ENCODE data around the gene CAMK2G. TPM values are rescaled to one million over a fixed set of nuclear protein-coding genes. Genes with fewer than 3 reads are reported as not detected.

Gene CAMK2G
- polyA plus RNA-seq, 2 of the 4 experiments (the other 2 are of a cell fraction), result 22.6 to 25.5 TPM

DNA sequence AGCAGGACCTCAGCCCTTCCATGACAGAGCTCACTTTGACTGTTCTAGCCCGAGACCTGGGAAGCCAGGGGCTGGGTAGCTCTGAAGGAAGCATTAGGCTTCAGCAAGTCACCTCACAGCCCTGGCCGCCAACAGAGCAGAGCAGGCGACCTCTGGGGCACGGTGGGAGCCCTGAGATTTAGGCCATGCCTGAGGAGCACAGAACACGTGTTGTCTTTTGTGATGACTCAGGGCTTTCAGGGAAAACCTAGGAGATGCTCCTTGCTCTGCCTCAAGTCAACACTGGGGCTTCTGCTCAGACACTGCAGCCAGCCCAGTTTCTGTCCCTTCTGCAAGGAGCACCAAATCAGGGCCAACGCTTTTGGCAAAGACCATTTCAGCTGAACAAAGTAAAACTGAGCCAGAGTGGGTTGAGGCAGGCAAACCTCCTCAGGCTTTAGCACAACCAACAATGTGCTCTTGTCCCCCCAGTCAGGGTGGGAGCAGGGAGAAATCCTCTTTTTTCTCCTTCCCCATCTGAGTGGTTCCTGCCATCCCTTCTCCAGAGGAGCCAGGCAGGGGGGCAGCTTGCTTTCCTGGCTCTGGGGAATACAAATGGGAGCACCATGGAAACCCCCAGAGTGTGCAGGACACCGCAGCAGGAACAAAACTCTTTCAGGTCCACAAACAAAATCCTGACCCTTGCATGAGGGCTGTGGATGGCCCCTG, 14.4 kb downstream of the CAMK2G start:
- Histone ChIP-seq H3K4me2 (no peak overlapping the region), H3K4me1 (peaks cover 26% of the 10 kb centered on the region), H3K27ac (no peak overlapping the region), H3K9me3 (no peaks in the 10 kb centered on the region), H3K4me3 (no peak overlapping the region)
- WGBS (ENCODE audit: missing lambda C conversion rate), result 83% methylated on average over 6 of the region's 7 CpGs
- DNase-seq (ENCODE audit: low read depth in 1 of 2, low spot score in 1 of 2) (no peak), ATAC-seq (no peak), FAIRE-seq (no peak)
- ChIA-PET POLR2A (no interaction called here), CTCF (interaction anchor here (0.8 to 32.3 kb wide), 4 partner anchors 11 to 245 kb away, joined by 3 to 565 read pairs (median 97); partner anchors contain the start of gene CAMK2G)
- TF ChIP-seq KDM5A (IDR thresholded peaks at IDR 0.05), result no peak
- TF ChIP-seq RAD21 (conservative IDR thresholded peaks at IDR 0.05 in 1 of 2, IDR thresholded peaks at IDR 0.05 in 1 of 2), result no peak
- peak; percentile 86 for TF ChIP-seq MAFK (IDR thresholded peaks at IDR 0.05; ENCODE audit: partially characterized antibody)
- TF ChIP-seq, protein P1, sequence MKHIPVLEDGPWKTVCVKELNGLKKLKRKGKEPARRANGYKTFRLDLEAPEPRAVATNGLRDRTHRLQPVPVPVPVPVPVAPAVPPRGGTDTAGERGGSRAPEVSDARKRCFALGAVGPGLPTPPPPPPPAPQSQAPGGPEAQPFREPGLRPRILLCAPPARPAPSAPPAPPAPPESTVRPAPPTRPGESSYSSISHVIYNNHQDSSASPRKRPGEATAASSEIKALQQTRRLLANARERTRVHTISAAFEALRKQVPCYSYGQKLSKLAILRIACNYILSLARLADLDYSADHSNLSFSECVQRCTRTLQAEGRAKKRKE (CRISPR knock-in tag; IDR thresholded peaks at IDR 0.05; ENCODE audit: low read depth), result no peak
- TF ChIP-seq FOSL2 (IDR thresholded peaks at IDR 0.05), result no peak
- no peak for TF ChIP-seq FOSL2 (CRISPR knock-in tag; IDR thresholded peaks at IDR 0.05)
- TF ChIP-seq KDM1A (IDR thresholded peaks at IDR 0.05; ENCODE audit: low read depth), result no peak

DNA sequence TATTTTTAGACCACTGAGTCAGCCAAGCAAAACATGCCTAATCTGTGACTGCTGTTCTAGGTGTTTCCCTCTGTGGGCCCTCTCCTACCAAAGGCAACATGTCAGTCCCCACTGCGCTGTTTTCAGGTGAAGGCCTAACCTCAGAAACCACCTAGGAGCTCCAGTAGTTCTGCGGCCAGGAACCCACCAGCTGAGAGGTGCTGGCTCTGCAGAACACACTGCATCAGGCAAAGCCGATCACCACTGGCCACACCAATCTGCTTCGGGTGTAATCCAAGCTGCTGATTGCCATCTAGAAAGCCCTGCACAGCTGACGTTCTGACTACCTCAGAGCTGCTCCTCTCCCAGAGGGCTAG, 14.9 kb downstream of the CAMK2G start:
- no peak overlapping the region for H3K4me2 ChIP-seq
- POLR2A ChIA-PET, result no interaction called here
- H3K9me3 ChIP-seq, result no peaks in the 10 kb centered on the region
- no peak overlapping the region for H3K4me3 ChIP-seq
- ATAC-seq (no peak), DNase-seq (ENCODE audit: low read depth in 1 of 2, low spot score in 1 of 2) (no peak), FAIRE-seq (no peak)
- 100% methylated on average over 2 of the region's 5 CpGs for WGBS (ENCODE audit: missing lambda C conversion rate)
- no peak overlapping the region for H3K27ac ChIP-seq
- peaks cover 26% of the 10 kb centered on the region for H3K4me1 ChIP-seq
- TF ChIP-seq, protein P2, sequence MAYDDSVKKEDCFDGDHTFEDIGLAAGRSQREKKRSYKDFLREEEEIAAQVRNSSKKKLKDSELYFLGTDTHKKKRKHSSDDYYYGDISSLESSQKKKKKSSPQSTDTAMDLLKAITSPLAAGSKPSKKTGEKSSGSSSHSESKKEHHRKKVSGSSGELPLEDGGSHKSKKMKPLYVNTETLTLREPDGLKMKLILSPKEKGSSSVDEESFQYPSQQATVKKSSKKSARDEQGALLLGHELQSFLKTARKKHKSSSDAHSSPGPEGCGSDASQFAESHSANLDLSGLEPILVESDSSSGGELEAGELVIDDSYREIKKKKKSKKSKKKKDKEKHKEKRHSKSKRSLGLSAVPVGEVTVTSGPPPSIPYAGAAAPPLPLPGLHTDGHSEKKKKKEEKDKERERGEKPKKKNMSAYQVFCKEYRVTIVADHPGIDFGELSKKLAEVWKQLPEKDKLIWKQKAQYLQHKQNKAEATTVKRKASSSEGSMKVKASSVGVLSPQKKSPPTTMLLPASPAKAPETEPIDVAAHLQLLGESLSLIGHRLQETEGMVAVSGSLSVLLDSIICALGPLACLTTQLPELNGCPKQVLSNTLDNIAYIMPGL (CRISPR knock-in tag; IDR thresholded peaks at IDR 0.05; ENCODE audit: borderline replicate concordance), result no peak
- TF ChIP-seq ZSCAN20 (CRISPR knock-in tag; IDR thresholded peaks at IDR 0.05) (no peak), TP53 (CRISPR knock-in tag; IDR thresholded peaks at IDR 0.05) (no peak), SMC3 (IDR thresholded peaks at IDR 0.05) (no peak), FOSL2 (IDR thresholded peaks at IDR 0.05) (no peak), FOSL2 (CRISPR knock-in tag; IDR thresholded peaks at IDR 0.05) (no peak), KDM1A (IDR thresholded peaks at IDR 0.05; ENCODE audit: low read depth) (no peak), SREBF2 (IDR thresholded peaks at IDR 0.05) (no peak), JUN (IDR thresholded peaks at IDR 0.05) (no peak), NPAS2 (CRISPR knock-in tag; IDR thresholded peaks at IDR 0.05; ENCODE audit: borderline replicate concordance) (no peak), POLR2A (IDR thresholded peaks at IDR 0.05; ENCODE audit: low read length) (no peak), MYC (IDR thresholded peaks at IDR 0.05; ENCODE audit: borderline replicate concordance, low read length) (no peak), MAFK (IDR thresholded peaks at IDR 0.05; ENCODE audit: partially characterized antibody) (no peak), RAD21 (conservative IDR thresholded peaks at IDR 0.05 in 1 of 2, IDR thresholded peaks at IDR 0.05 in 1 of 2) (no peak), RARB (CRISPR knock-in tag; IDR thresholded peaks at IDR 0.05) (no peak)
- TF ChIP-seq, protein P3, sequence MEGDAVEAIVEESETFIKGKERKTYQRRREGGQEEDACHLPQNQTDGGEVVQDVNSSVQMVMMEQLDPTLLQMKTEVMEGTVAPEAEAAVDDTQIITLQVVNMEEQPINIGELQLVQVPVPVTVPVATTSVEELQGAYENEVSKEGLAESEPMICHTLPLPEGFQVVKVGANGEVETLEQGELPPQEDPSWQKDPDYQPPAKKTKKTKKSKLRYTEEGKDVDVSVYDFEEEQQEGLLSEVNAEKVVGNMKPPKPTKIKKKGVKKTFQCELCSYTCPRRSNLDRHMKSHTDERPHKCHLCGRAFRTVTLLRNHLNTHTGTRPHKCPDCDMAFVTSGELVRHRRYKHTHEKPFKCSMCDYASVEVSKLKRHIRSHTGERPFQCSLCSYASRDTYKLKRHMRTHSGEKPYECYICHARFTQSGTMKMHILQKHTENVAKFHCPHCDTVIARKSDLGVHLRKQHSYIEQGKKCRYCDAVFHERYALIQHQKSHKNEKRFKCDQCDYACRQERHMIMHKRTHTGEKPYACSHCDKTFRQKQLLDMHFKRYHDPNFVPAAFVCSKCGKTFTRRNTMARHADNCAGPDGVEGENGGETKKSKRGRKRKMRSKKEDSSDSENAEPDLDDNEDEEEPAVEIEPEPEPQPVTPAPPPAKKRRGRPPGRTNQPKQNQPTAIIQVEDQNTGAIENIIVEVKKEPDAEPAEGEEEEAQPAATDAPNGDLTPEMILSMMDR (IDR thresholded peaks at IDR 0.05), result no peak
- TF ChIP-seq, protein P4, sequence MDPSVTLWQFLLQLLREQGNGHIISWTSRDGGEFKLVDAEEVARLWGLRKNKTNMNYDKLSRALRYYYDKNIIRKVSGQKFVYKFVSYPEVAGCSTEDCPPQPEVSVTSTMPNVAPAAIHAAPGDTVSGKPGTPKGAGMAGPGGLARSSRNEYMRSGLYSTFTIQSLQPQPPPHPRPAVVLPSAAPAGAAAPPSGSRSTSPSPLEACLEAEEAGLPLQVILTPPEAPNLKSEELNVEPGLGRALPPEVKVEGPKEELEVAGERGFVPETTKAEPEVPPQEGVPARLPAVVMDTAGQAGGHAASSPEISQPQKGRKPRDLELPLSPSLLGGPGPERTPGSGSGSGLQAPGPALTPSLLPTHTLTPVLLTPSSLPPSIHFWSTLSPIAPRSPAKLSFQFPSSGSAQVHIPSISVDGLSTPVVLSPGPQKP (IDR thresholded peaks at IDR 0.05; ENCODE audit: low read depth, low read length), result no peak
- CTCF ChIA-PET, result interaction anchor here (0.6 to 32.3 kb wide), 5 partner anchors 10 to 440 kb away, joined by 3 to 565 read pairs (median 3); partner anchors contain the start of gene CAMK2G
